ENCODE data around the gene TNFRSF8. TPM values are rescaled to one million over a fixed set of nuclear protein-coding genes. Genes with fewer than 3 reads are reported as not detected.
"Not testable (repeated sequence)": the region's sequence is repeated elsewhere in the genome, so short reads cannot be mapped to it uniquely, and the experiment has no call there.

The TNFRSF8 gene
- total and polyA plus RNA-seq, 7 donors = 0.25 to 0.86 (median 0.49) TPM

DNA sequence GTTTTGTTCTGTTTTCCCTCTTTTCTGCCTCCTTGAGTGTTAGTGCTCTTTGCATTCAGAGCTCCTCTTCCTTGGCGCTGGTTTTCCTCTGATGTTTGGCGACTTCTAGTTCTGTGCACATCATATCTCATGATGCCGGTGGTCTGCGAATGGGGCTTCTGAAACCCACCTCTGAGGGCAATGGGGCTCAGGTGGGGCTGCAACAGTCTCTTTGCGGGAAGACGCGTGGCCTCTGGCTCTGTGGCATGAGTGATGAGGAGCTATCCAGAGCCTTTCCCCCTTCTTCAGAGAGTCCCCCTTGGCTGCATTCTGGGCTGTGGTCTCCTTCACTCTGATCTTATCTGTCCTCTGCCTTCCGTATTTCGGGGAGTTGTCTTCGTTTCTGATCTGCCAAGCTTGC is 39.0 kb downstream of the TNFRSF8 start:
- TF ChIP-seq, protein P1, sequence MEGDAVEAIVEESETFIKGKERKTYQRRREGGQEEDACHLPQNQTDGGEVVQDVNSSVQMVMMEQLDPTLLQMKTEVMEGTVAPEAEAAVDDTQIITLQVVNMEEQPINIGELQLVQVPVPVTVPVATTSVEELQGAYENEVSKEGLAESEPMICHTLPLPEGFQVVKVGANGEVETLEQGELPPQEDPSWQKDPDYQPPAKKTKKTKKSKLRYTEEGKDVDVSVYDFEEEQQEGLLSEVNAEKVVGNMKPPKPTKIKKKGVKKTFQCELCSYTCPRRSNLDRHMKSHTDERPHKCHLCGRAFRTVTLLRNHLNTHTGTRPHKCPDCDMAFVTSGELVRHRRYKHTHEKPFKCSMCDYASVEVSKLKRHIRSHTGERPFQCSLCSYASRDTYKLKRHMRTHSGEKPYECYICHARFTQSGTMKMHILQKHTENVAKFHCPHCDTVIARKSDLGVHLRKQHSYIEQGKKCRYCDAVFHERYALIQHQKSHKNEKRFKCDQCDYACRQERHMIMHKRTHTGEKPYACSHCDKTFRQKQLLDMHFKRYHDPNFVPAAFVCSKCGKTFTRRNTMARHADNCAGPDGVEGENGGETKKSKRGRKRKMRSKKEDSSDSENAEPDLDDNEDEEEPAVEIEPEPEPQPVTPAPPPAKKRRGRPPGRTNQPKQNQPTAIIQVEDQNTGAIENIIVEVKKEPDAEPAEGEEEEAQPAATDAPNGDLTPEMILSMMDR (IDR thresholded peaks at IDR 0.05) = no peak
- Histone ChIP-seq H3K4me3 (no peak overlapping the region), H3K4me1 (no peaks in the 10 kb centered on the region), H3K9me3 (peaks cover 6% of the 10 kb centered on the region), H3K27me3 (ENCODE audit: insufficient read depth in 3 of 3, low read length in 2 of 3) (peaks cover 0 to 8% (median 0%) of the 10 kb centered on the region in 3 donors), H3K27ac (no peak overlapping the region), H3K36me3 (ENCODE audit: insufficient read depth in 1 of 2, low read depth in 1 of 2) (no peaks in the 10 kb centered on the region)
- intact Hi-C loops (cut with DNase I) = no loop called here
- DNase-seq (no peak), ATAC-seq (no peak)
- WGBS, 3 donors = 93 to 96% (median 93%) methylated on average over 10 of the region's 10 CpGs

DNA sequence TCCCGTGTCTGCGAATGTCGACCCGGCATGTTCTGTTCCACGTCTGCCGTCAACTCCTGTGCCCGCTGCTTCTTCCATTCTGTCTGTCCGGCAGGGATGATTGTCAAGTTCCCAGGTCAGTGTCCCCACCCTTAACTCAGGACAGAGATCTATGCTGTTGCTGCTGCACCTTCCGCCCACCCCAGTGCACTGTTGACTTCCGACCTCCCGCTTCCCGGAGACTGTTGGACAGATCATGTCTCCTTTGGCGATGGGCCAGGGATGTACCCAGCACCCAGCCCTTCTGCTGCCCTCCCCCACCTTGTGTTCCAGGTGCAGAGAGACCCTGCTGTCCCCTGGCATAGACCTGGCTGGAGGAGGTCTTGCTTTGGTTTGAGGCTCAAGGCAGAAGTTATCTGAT is 41.3 kb downstream of the TNFRSF8 start:
- TF ChIP-seq, protein P1 (IDR thresholded peaks at IDR 0.05) = no peak
- Histone ChIP-seq H3K36me3 (ENCODE audit: insufficient read depth in 1 of 2, low read depth in 1 of 2) (no peaks in the 10 kb centered on the region), H3K9me3 (no peaks in the 10 kb centered on the region), H3K4me1 (no peaks in the 10 kb centered on the region), H3K27ac (no peak overlapping the region), H3K27me3 (ENCODE audit: insufficient read depth in 3 of 3, low read length in 2 of 3) (peaks cover 0 to 8% (median 0%) of the 10 kb centered on the region in 3 donors), H3K4me3 (no peak overlapping the region)
- intact Hi-C loops (cut with DNase I) = no loop called here
- WGBS, 3 donors = 68 to 74% (median 72%) methylated on average over 13 of the region's 13 CpGs
- ATAC-seq (no peak), DNase-seq (no peak)

GRCh38 chr1:12106153-12106552 is 43.0 kb downstream of the TNFRSF8 start:
- intact Hi-C loops (cut with DNase I) = no loop called here
- Histone ChIP-seq H3K4me1 (no peaks in the 10 kb centered on the region), H3K9me3 (no peaks in the 10 kb centered on the region), H3K27me3 (ENCODE audit: insufficient read depth in 3 of 3, low read length in 2 of 3) (peaks cover 0 to 8% (median 0%) of the 10 kb centered on the region in 3 donors), H3K36me3 (ENCODE audit: insufficient read depth in 1 of 2, low read depth in 1 of 2) (no peaks in the 10 kb centered on the region), H3K27ac (no peak overlapping the region), H3K4me3 (no peak overlapping the region)
- 68 to 77% (median 68%) methylated on average over 5 of the region's 5 CpGs for WGBS, 3 donors
- no peak for DNase-seq
- no peak for ATAC-seq
- TF ChIP-seq, protein P1 (IDR thresholded peaks at IDR 0.05) = no peak

- not testable (repeated sequence) for H3K4me1 ChIP-seq
- WGBS, 3 donors = 64 to 74% (median 66%) methylated on average over 9 of the region's 9 CpGs
Measured at GRCh38 chr1:12106861-12107260, 43.8 kb downstream of the TNFRSF8 start.

GRCh38 chr1:12107718-12108117 is 44.6 kb downstream of the TNFRSF8 start:
- no peaks in the 10 kb centered on the region for H3K9me3 ChIP-seq
- no peak overlapping the region for H3K4me3 ChIP-seq
- ATAC-seq = no peak
- DNase-seq = no peak
- TF ChIP-seq, protein P1 (IDR thresholded peaks at IDR 0.05) = no peak
- no peaks in the 10 kb centered on the region for H3K36me3 ChIP-seq (ENCODE audit: insufficient read depth in 1 of 2, low read depth in 1 of 2)
- 81 to 84% (median 81%) methylated on average over 13 of the region's 13 CpGs for WGBS, 3 donors
- peaks cover 0 to 8% (median 0%) of the 10 kb centered on the region in 3 donors for H3K27me3 ChIP-seq (ENCODE audit: insufficient read depth in 3 of 3, low read length in 2 of 3)
- intact Hi-C loops (cut with DNase I) = no loop called here
- H3K4me1 ChIP-seq = no peaks in the 10 kb centered on the region
- H3K27ac ChIP-seq = no peak overlapping the region

More at GRCh38 chr1:12106861-12107260, 43.8 kb downstream of the TNFRSF8 start:
- H3K27me3 ChIP-seq (ENCODE audit: insufficient read depth in 3 of 3, low read length in 2 of 3); DNase-seq; intact Hi-C loops (cut with DNase I); ATAC-seq; H3K4me3 ChIP-seq; H3K27ac ChIP-seq; H3K36me3 ChIP-seq (ENCODE audit: insufficient read depth in 1 of 2, low read depth in 1 of 2); H3K9me3 ChIP-seq: not testable (repeated sequence)
